Measurements from ENCODE around the gene TRIM48. TPM values are rescaled to one million over a fixed set of nuclear protein-coding genes. Genes with fewer than 3 reads are reported as not detected.

TRIM48 gene, protein sequence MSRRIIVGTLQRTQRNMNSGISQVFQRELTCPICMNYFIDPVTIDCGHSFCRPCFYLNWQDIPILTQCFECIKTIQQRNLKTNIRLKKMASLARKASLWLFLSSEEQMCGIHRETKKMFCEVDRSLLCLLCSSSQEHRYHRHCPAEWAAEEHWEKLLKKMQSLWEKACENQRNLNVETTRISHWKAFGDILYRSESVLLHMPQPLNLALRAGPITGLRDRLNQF
- total RNA-seq: not detected in 2 replicates

GRCh38 chr11:55261855-55262254, at the start of gene TRIM48:
TSS of gene TRIM48 (plus strand) at chr11:55262155. CDS start at chr11:55262268, 113 bp downstream.

Other genes with a start within 250 kb of the TRIM48 start
- not detected in 2 replicates for gene OR4A16, start 81.0 kb downstream of the TRIM48 start, total RNA-seq
- not detected in 2 replicates for gene OR4A15, start 105.8 kb downstream of the TRIM48 start, total RNA-seq

Data from bladder microvascular endothelial cell (primary cell).